GM13977 (cell line): Measurements from ENCODE around the gene SGK1.

Source experiments
- DNase-seq: peaks from one replicate; pipeline ENCODE4 v3.0.0; 2012; ENCODE audit warnings: low spot score
- in situ Hi-C: fragments of 300-500 bp; cut with MboI; formaldehyde crosslinking; loops from one replicate; pipeline ENCODE4 v1.12.0; 2022; ENCODE audit warnings: low sequenced_read_pairs, low pct_unique_long_range_greater_than_20kb, mixed read lengths, inconsistent platforms; ENCODE audit not compliant: unreplicated experiment
- TF ChIP-seq, protein P1 (sequence below): IDR thresholded peaks from 2 replicates; pipeline ENCODE4 v1.5.1; 2012; ENCODE audit warnings: mild to moderate bottlenecking, control low read depth; ENCODE audit not compliant: insufficient read depth; ENCODE audit errors: extremely low read depth, missing control alignments

The SGK1 gene

DNA sequence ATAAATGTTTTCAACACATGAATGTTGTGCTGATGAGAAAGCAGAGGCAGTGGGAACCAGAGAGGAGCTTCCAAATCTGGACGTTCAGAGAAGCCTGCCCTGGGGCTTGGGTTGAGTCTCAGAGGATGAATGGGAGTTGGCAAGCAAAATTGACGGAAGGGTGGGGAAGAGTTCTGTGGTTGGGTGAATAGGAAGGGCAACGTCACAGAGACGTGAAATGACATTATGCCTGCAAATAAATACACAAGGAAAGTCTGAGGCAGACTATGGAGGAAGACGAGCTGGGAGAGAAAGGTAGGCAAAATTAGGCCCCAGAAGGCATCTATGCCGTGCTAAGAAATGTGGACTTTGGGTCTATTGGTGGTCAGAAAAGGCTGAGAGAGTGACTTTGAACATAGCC, 25.2 kb upstream of the SGK1 start:
- in situ Hi-C loops = no loop called here
- TF ChIP-seq, protein P1, sequence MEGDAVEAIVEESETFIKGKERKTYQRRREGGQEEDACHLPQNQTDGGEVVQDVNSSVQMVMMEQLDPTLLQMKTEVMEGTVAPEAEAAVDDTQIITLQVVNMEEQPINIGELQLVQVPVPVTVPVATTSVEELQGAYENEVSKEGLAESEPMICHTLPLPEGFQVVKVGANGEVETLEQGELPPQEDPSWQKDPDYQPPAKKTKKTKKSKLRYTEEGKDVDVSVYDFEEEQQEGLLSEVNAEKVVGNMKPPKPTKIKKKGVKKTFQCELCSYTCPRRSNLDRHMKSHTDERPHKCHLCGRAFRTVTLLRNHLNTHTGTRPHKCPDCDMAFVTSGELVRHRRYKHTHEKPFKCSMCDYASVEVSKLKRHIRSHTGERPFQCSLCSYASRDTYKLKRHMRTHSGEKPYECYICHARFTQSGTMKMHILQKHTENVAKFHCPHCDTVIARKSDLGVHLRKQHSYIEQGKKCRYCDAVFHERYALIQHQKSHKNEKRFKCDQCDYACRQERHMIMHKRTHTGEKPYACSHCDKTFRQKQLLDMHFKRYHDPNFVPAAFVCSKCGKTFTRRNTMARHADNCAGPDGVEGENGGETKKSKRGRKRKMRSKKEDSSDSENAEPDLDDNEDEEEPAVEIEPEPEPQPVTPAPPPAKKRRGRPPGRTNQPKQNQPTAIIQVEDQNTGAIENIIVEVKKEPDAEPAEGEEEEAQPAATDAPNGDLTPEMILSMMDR = no peak
- no peak for DNase-seq

DNA sequence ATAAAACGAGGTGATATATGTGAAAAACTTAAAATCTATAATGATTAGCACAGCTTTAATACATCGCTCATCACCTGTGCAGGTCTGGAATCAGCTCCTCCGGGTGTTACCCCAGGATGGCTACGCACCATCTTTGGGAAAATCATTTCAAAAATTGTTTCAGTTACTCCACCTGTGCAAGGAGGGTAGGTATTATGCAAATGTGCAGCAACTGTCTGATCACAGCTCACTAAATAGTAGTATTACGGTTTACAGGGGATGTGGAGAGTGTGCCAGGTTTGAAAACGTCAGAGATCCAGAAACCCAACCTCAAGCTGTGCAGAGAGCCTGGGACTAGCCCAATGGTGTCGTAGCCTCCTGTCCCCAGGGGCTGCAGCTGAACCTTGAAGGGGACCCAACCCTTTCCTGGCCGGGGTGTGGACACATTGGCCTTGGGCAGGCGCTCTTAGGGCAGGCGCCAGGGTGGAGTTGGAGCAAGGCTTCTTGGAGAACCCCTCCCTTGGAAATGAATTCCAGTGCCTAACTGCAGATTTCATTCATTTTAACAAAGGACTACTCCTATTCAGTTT, 24.2 kb upstream of the SGK1 start:
- TF ChIP-seq, protein P1 = no peak
- in situ Hi-C loops = no loop called here
- DNase-seq = no peak

DNA sequence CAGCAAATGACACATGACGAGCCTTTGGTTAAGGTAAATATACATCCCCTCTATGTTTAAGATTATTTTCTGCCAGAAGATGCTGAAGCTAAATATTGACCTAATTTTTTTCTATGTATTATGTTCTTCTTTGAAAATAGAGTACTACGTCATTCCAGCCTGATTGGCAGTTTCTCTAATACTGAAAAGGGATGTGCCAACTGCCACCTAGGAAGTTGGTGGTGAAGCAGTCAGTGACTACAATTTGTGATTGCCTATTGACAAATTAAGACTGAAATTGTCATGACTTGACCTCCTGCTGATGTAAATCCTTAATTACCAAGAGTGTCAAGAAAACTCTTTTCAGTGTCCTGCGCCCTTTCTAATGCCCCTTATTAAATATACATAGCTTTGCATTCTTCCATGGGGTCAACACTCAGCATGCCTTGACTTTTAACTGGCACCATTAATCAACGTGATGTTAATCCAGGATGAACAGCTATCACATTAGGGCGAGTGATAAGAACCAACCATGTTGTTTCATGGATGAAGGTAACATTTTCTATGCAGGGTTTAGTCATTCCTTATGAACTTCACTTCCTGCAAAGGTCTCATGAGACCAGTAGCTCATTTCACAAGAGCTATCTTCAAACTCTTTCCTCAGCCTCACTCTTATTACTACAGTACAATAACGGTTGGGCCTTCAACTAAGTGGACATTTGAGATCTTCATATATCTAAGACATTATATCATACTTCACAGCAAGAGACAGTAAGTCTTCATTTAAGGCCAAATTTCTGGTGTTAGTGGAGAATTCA, 22.5 kb upstream of the SGK1 start:
- TF ChIP-seq, protein P1 = no peak
- in situ Hi-C loops = no loop called here
- DNase-seq = no peak

DNA sequence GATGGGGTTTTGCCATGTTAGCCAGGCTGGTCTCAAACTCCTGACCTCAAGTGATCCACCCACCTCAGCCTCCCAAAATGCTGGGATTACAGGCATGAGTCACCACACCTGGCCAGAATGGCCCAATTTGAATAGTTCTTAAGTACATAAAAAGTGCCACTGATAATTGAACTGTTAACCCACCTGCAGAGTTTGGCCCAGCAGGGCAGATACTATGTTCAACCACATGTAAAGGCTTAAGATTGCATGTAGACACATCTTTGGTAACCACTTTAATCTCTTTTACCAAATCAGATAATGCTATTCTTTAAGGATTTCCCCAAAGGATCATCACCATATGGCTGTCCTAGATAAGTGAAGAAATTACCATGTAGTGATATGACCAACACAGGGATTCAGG, 21.3 kb upstream of the SGK1 start:
- no peak for DNase-seq
- in situ Hi-C loops = no loop called here
- TF ChIP-seq, protein P1 = no peak

DNA sequence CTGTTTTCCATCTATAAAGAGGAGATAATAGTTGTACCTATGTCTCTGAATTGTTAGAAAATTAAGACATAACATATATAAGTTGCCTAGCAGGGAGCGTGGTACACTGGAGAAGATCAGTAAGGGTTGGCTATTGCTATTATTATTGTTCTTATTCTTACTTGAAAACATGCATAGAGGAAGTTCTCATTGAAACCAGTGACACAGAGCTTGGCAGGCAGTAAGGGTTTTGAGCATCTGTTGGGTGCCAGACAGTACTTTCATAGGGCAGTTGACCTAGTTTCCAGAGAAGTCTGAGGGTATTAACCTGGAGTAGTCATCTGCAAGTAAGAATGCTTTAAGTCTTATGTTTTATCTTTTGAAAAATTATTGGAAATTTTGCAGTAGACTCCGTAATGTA, 13.3 kb upstream of the SGK1 start:
- in situ Hi-C loops = no loop called here
- TF ChIP-seq, protein P1 = no peak
- DNase-seq = no peak

DNA sequence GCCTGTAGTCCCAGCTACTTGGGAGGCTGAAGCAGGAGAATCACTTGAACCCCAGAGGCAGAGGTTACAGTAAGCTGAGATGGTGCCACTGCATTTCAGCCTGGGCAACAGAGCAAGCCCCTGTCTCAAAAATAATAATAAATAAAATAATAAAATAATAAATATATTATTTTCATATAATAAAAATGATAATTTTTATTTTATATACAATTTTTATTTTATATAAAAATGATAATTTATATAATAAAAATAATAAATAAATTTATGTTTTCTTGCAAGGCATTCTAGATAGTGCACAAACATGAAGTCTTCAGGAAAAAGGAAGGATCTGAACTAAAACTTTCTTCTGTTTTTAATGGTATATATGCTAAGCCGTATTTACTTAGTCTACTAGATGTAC, 12.6 kb upstream of the SGK1 start:
- TF ChIP-seq, protein P1 = no peak
- in situ Hi-C loops = no loop called here
- no peak for DNase-seq
